Naive thymus-derived CD8-positive, alpha-beta T cell (primary cell): ENCODE measurements around the gene TENT4B. TPM values are rescaled to one million over a fixed set of nuclear protein-coding genes. Genes with fewer than 3 reads are reported as not detected.

Experiments used
- ATAC-seq, 2 donors: fragments of 150-1000 bp; cut with Tn5 transposase in 1 of 2; sonication (Bioruptor Pico), chemical (Tn5 transposase) in 1 of 2; 1 replicate in 1 of 2; 2 replicates in 1 of 2; pipeline ENCODE4 v1.10.0; 2021; ENCODE audit warnings: mild to moderate bottlenecking in 2 of 2, moderate library complexity in 2 of 2
- POLR2A ChIA-PET: fragments of 350-600 bp; sonication (Branson Sonifier 250); formaldehyde crosslinking; loops from one replicate; lab custom pipeline; 2021; ENCODE audit warnings: antibody characterized with exemption; lab: Charles Lee
- DNase-seq, 10 donors: peaks; one replicate each; pipeline versions ENCODE4 v3.0.0 to v3.0.0-alpha.2; 2020 to 2022
- H3K27ac Mint-ChIP-seq, 10 donors: one replicate each; pipeline ENCODE4 v1.8.0; 2020 to 2022; ENCODE audit warnings: mild to moderate bottlenecking in 10 of 10, mixed read lengths in 10 of 10, moderate library complexity in 4 of 10, inconsistent platforms in 1 of 10
- H3K27me3 Mint-ChIP-seq, 5 donors: one replicate each; pipeline ENCODE4 v1.8.0; 2021 to 2022; ENCODE audit warnings: mixed read lengths in 5 of 5
- H3K36me3 Mint-ChIP-seq, 3 donors: one replicate each; pipeline ENCODE4 v1.8.0; 2020 to 2022; ENCODE audit warnings: mixed read lengths in 3 of 3, mild to moderate bottlenecking in 2 of 3, inconsistent platforms in 1 of 3
- H3K4me1 Mint-ChIP-seq, 4 donors: one replicate each; pipeline ENCODE4 v1.8.0; 2021 to 2022; ENCODE audit warnings: mixed read lengths in 4 of 4
- H3K4me3 Mint-ChIP-seq, 10 donors: one replicate each; pipeline ENCODE4 v1.8.0; 2020 to 2022; ENCODE audit warnings: mild to moderate bottlenecking in 10 of 10, mixed read lengths in 10 of 10, moderate library complexity in 6 of 10, inconsistent platforms in 1 of 10
- H3K9me3 Mint-ChIP-seq, 9 donors: one replicate each; pipeline ENCODE4 v1.8.0; 2020 to 2022; ENCODE audit warnings: mixed read lengths in 9 of 9, mild to moderate bottlenecking in 3 of 9, inconsistent platforms in 1 of 9, moderate library complexity in 1 of 9
- polyA plus RNA-seq, 3 donors: library from polyadenylated mRNA; unstranded; fragments of 300-500 nt; fragmentation: Illumina TruSeq; gene quantifications; one replicate each; pipeline ENCODE4 v1.2.3, GENCODE V29; 2021
- total RNA-seq, 8 experiments: library from RNA in 2 of 8; stranded (reverse) in 2 of 8; gene quantifications; one replicate each; pipeline ENCODE4 v1.2.3 and lab custom pipeline; 2021 to 2026

TENT4B gene
- total and polyA plus RNA-seq, 5 experiments from 2014 or later: 5.3 to 27.0 (median 8.3) TPM

DNA sequence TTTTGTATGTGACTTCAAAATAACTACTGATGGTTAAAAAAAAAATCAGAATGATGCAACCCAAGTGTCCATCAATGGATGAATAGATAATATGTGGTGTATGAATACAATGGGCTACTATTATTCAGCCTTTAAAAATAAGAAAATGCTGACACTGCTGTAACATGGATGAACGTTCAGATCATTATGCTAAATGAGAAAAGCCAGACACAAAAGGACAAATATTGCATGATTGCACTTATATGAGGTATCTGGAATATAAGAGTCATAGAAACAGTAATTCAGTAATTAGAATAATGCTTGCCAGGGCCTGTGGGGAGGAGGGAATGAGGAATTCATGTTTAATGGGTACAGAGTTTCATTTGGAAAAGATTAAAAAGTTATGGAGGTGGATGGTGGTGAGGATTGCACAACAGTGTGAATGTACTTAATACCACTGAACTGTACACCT is 25.4 kb downstream of the TENT4B start:
- no peak for DNase-seq
- Mint-ChIP-seq H3K9me3 (no peaks in the 10 kb centered on the region), H3K27ac (no peak overlapping the region), H3K27me3 (no peaks in the 10 kb centered on the region), H3K36me3 (peaks cover 0 to 36% (median 7%) of the 10 kb centered on the region in 3 donors), H3K4me3 (no peak overlapping the region), H3K4me1 (peaks cover 15 to 66% (median 52%) of the 10 kb centered on the region in 4 donors)
- no peak for ATAC-seq
- POLR2A ChIA-PET: no interaction called here

DNA sequence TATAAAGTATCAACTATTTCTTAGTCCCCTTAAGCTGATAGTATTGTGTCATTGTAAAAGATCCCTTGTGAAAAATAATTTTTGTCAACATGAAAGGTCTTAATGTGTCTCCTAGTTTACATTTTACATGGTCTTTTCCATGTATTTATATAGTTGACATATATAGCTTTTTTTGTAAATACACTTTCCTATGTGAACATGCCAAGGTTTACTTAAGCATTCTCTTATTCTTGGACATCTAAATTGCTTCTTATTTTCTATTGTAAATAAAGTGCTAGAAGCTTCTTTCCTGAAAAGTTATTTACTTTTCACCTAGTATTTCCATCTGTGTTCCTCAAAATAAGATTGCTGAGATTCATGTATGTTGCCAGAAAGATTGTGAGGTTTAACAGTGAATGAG is 29.3 kb downstream of the TENT4B start:
- Mint-ChIP-seq H3K9me3 (no peaks in the 10 kb centered on the region), H3K36me3 (peaks cover 0 to 26% (median 6%) of the 10 kb centered on the region in 3 donors), H3K4me1 (peaks cover 20 to 67% (median 54%) of the 10 kb centered on the region in 4 donors), H3K4me3 (no peak overlapping the region), H3K27ac (peak overlapping the region in 2 of 10 donors; percentile 18 to 34), H3K27me3 (no peaks in the 10 kb centered on the region)
- POLR2A ChIA-PET: no interaction called here
- ATAC-seq (no peak), DNase-seq (no peak)

DNA sequence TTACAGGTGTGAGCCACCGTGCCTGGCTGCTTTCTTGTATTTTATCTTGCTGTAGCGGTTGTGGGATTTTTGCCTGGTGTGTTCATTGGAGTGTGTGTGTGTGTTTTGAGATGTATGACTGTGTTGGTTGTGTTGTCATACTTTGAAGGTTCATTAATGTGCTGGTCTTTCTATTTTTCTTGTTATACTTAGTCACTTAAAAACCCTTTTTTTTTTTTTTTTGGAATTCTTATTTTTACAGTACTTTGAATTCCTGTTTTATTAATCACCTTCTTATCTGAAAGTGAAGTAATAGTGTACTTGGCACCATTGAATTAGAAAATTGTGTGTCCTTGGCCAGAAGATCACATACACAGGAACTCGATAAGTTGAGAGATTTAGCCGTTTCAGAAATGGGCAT is 30.2 kb downstream of the TENT4B start:
- POLR2A ChIA-PET: no interaction called here
- DNase-seq: no peak
- Mint-ChIP-seq H3K4me1 (peaks cover 21 to 63% (median 51%) of the 10 kb centered on the region in 4 donors), H3K27me3 (no peaks in the 10 kb centered on the region), H3K27ac (peak overlapping the region in 3 of 10 donors; percentile 0 to 56 (median 17)), H3K9me3 (no peaks in the 10 kb centered on the region), H3K4me3 (no peak overlapping the region), H3K36me3 (peaks cover 0 to 21% (median 6%) of the 10 kb centered on the region in 3 donors)
- ATAC-seq: no peak

DNA sequence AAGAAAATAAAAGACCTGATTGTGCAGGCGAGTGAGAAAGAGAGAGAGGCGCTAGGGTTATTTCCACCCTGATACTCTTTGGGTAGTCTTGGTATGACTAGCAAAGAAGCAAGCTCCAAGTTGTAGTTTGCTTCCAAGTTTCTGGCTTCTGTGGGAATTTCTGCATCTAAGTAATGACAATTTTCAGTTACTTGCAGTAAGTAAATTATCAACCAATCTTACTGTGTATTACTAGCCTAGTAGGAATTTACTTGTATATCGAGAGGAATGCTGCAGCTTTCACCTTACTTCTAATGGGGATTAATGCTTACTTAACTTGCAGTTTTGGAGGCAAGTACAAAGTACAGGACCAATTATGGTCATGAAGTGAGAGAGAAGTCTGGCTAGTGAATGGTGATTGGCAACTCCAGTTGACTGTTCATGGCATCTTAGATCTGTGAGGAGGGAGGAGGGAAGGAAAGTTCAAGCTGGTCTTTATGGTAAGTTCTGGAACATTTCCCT is 31.9 kb downstream of the TENT4B start:
- POLR2A ChIA-PET: interaction anchor here (0.5 kb wide), 1 partner anchor 209 kb away, joined by 4 read pairs; no protein-coding TSS in a partner anchor
- H3K9me3 Mint-ChIP-seq: no peaks in the 10 kb centered on the region
- H3K36me3 Mint-ChIP-seq: peaks cover 0 to 14% (median 6%) of the 10 kb centered on the region in 3 donors
- ATAC-seq (no peak), DNase-seq (no peak)
- peak overlapping the region in 3 of 10 donors; percentile 1 to 46 (median 29) for H3K27ac Mint-ChIP-seq
- peak overlapping the region in 1 of 10 donors; percentile 5 for H3K4me3 Mint-ChIP-seq
- no peaks in the 10 kb centered on the region for H3K27me3 Mint-ChIP-seq
- H3K4me1 Mint-ChIP-seq: peaks cover 21 to 65% (median 56%) of the 10 kb centered on the region in 4 donors

DNA sequence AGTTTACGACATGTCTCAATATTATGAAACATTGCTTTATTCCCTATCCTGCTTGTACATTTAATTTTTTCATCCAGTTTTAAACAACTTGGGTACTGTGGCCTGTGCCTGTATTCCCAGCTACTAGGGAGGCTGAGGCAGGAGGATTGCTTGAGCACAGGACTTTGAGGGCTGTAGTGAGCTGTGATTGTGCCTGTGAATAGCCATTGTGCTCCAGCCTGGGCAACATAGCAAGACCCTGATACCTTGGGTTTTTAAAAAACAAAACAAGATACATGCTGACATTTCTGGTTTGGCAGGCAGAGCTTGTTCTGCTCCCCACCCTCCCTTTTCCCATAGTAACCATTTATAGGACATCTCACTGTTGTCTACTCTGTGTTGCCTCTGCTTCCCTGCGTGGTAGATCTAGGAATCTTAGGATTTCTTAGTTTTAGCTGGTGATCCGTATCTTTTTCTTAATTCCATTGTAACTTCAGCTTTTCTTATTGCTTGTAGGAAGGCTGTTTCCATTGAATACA is 35.6 kb downstream of the TENT4B start:
- Mint-ChIP-seq H3K9me3 (no peaks in the 10 kb centered on the region), H3K4me3 (peak overlapping the region in 3 of 10 donors; percentile 2 to 23 (median 22)), H3K36me3 (peaks cover under 1 to 17% (median 2%) of the 10 kb centered on the region in 3 donors), H3K4me1 (peaks cover 27 to 74% (median 62%) of the 10 kb centered on the region in 4 donors), H3K27ac (peak overlapping the region in 3 of 10 donors; percentile 24 to 55 (median 32)), H3K27me3 (no peaks in the 10 kb centered on the region)
- ATAC-seq (no peak), DNase-seq (no peak)
- POLR2A ChIA-PET: no interaction called here

DNA sequence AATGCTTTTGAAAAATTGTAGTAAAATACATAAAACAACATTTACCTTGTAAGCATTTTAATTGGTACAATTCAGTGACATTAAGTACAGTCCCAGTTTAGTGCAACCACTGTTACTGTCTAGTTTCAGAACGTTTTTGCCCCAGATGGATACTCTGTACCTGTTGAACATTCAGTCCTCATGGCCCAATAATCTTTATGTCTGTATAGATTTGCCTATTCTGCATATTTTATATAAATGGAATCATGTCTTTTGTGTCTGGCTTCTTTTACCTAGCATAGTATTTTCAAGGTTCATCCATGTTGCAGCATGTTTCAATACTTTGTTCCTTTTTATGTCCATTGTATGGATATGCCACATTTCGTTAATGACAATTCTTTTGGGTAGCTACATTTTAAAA is 37.2 kb downstream of the TENT4B start:
- Mint-ChIP-seq H3K9me3 (no peaks in the 10 kb centered on the region), H3K4me1 (peaks cover 24 to 72% (median 61%) of the 10 kb centered on the region in 4 donors), H3K27ac (peak overlapping the region in 3 of 10 donors; percentile 15 to 43 (median 26)), H3K27me3 (no peaks in the 10 kb centered on the region), H3K36me3 (peaks cover 0 to 8% (median 3%) of the 10 kb centered on the region in 3 donors), H3K4me3 (no peak overlapping the region)
- ATAC-seq (no peak), DNase-seq (no peak)
- POLR2A ChIA-PET: no interaction called here

DNA sequence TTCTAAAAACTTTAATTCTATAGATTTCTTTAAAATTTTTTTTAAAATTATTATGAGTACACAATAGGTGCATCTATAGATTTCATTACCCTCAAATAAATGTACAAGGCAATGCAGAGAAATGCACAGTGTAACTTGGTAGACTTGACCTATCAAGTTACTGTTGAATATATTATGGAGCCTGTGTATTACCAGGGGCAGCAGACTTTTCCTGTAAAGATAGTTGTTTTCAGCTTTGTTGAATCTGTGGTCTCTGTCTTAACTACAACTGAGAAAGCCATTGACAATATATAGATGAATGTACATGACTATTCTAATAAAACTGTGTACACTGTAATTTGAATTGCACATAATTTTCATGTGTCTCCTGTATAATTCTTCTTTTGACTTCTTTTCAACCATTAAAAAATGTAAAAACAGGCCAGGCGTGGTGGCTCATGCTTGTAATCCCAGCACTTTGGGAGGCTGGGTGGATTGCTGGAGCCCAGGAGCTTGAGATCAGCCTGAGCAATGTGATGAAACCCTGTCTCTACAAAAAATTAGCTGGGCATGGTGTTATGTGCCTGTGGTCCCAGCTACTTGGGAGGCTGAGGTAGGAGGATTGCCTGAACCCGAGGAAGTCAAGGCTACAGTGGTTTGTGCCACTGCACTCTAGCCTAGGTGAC is 39.4 kb downstream of the TENT4B start:
- ATAC-seq (no peak), DNase-seq (no peak)
- POLR2A ChIA-PET: no interaction called here
- peaks cover 26 to 75% (median 71%) of the 10 kb centered on the region in 4 donors for H3K4me1 Mint-ChIP-seq
- H3K27ac Mint-ChIP-seq: peak overlapping the region in 8 of 10 donors; percentile 1 to 75 (median 10)
- no peaks in the 10 kb centered on the region for H3K27me3 Mint-ChIP-seq
- peaks cover 0 to 6% (median 3%) of the 10 kb centered on the region in 3 donors for H3K36me3 Mint-ChIP-seq
- H3K9me3 Mint-ChIP-seq: no peaks in the 10 kb centered on the region
- H3K4me3 Mint-ChIP-seq: no peak overlapping the region

DNA sequence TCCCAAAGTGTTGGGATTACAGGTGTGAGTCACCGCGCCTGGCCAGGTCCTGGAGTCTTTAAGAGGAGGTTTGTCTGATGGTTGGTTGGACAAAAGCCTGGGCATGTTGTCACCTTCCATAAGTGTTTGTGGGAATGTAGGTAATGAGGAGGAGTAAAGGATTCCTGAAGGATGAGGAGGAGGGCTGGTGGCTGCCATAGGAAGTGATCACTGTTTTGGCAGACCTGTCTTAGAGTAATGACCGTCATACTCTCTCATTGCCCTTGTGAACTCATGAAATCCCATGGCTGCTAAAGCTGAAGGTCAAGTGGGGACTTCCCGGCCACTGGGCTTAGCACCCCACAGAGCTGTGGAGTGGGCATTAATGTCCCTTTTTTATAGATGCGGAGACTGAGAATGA is 40.5 kb downstream of the TENT4B start:
- peak overlapping the region in 2 of 10 donors; percentile 34 to 42 for H3K4me3 Mint-ChIP-seq
- POLR2A ChIA-PET: no interaction called here
- no peaks in the 10 kb centered on the region for H3K9me3 Mint-ChIP-seq
- peaks cover 25 to 75% (median 70%) of the 10 kb centered on the region in 4 donors for H3K4me1 Mint-ChIP-seq
- no peaks in the 10 kb centered on the region for H3K27me3 Mint-ChIP-seq
- no peak for DNase-seq
- no peak for ATAC-seq
- peaks cover 0 to 6% (median 3%) of the 10 kb centered on the region in 3 donors for H3K36me3 Mint-ChIP-seq
- H3K27ac Mint-ChIP-seq: peak overlapping the region in 9 of 10 donors; percentile 15 to 85 (median 62)

DNA sequence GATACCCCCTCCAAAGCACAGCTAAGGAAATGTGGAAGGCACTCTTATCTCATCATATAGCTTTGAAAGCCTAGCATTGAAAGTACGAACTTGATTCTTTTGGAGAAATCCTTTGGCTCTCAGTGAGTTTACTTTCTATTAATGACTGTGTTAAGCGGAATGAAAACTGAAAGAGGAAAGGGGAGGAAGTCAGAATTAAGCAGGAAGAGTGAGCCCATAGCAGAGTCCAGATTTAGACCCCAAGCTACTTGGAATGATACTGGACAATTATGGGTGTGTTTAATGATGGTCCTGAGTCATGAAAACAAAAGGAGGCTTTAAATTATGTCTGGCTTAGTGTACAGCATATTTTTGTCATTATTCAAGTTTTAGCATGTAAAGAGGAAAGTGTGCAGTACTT is 42.2 kb downstream of the TENT4B start:
- Mint-ChIP-seq H3K4me1 (peaks cover 23 to 79% (median 73%) of the 10 kb centered on the region in 4 donors), H3K27ac (peak overlapping the region in 8 of 10 donors; percentile 11 to 89 (median 56)), H3K27me3 (no peaks in the 10 kb centered on the region), H3K9me3 (no peaks in the 10 kb centered on the region), H3K36me3 (peaks cover 0 to 6% (median 3%) of the 10 kb centered on the region in 3 donors), H3K4me3 (peak overlapping the region in 5 of 10 donors; percentile 0 to 67 (median 8))
- ATAC-seq: no peak
- POLR2A ChIA-PET: no interaction called here
- no peak for DNase-seq

DNA sequence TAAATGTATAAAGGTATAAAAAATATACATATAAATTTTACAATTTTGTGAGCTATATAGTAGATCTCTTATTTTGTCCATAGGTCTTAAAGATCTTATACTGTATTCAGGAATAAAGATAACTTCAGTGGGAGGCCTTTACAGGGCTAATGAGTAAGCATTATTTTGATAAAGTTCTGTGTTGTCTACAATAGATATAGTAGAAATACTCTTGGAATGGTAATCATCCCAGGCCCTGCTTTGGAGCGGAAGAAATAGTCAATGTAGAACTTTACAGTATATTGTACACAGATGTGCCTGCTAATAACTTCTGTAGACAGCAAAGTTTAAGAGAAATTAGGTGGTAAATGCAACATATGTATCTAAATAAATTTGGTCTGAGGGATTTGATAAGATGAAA is 42.6 kb downstream of the TENT4B start:
- Mint-ChIP-seq H3K27ac (peak overlapping the region in 5 of 10 donors; percentile 5 to 44 (median 20)), H3K9me3 (no peaks in the 10 kb centered on the region), H3K27me3 (no peaks in the 10 kb centered on the region), H3K4me1 (peaks cover 21 to 74% (median 72%) of the 10 kb centered on the region in 4 donors), H3K36me3 (peaks cover 0 to 5% (median 3%) of the 10 kb centered on the region in 3 donors), H3K4me3 (no peak overlapping the region)
- POLR2A ChIA-PET: interaction anchor here (0.7 kb wide), 1 partner anchor 10 kb away, joined by 3 read pairs; no protein-coding TSS in a partner anchor
- DNase-seq (no peak), ATAC-seq (no peak)

DNA sequence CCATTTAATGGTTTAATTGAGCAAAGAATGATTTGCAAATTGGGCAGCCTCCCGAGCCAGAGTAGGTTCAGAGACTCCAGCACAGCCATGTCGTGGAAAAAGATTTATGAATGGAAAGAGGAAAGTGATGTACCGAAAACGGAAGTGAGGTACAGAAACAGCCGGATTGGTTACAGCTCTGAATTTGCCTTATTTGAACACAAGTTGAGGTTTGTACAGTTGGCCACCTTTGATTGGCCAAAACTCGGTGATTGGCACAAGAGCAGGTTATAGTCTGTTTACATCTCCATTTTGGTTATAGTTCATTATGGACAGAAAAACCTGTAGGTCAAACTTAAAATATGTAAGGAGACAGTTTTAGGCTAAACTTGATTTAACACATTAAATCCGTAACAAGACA is 44.5 kb downstream of the TENT4B start:
- POLR2A ChIA-PET: interaction anchor here (0.7 kb wide), 1 partner anchor 76 kb away, joined by 4 read pairs; no protein-coding TSS in a partner anchor
- H3K9me3 Mint-ChIP-seq: no peaks in the 10 kb centered on the region
- H3K36me3 Mint-ChIP-seq: peaks cover 0 to 3% (median 1%) of the 10 kb centered on the region in 3 donors
- DNase-seq (no peak), ATAC-seq (no peak)
- no peak overlapping the region for H3K27ac Mint-ChIP-seq
- no peak overlapping the region for H3K4me3 Mint-ChIP-seq
- peaks cover 22 to 87% (median 71%) of the 10 kb centered on the region in 4 donors for H3K4me1 Mint-ChIP-seq
- no peaks in the 10 kb centered on the region for H3K27me3 Mint-ChIP-seq

DNA sequence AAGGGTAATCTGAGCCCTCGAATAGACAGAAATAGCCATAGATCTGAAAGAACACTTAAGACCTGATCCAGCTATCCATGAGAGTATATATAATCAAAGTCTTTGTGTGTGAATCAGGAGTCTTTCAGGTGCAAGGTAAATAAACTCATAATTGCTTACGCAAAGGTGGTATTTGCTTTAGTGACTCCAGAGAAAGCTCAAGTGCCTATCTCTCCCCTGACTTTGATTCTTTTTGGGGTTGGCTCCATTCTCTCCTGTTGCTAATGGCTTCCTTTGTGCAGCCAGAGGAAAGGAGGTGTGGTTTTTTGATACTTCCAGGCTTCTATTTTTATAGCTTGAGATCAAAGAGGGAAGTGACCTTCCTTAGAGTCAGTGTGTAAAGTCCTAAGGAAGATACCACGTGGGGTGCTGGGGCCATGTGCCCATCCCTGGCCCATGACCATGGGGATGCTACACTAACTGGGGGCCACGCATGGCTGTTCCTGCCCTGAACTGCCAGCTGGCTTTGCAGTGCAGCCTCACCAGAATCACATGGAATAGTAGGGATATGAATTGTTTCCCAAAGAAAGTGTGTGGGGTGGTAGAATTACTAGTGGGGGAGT is 45.8 kb downstream of the TENT4B start:
- DNase-seq: no peak
- no peaks in the 10 kb centered on the region for H3K9me3 Mint-ChIP-seq
- H3K36me3 Mint-ChIP-seq: no peaks in the 10 kb centered on the region
- ATAC-seq: no peak
- H3K4me3 Mint-ChIP-seq: peak overlapping the region in 1 of 10 donors; percentile 41
- H3K27ac Mint-ChIP-seq: peak overlapping the region in 1 of 10 donors; percentile 7
- peaks cover 23 to 89% (median 72%) of the 10 kb centered on the region in 4 donors for H3K4me1 Mint-ChIP-seq
- POLR2A ChIA-PET: interaction anchor here (0.7 kb wide), 1 partner anchor 19 kb away, joined by 4 read pairs; no protein-coding TSS in a partner anchor
- H3K27me3 Mint-ChIP-seq: no peaks in the 10 kb centered on the region
